HG03521 (cell line): ENCODE data around the gene TRAF3IP1.
"Not testable (repeated sequence)": the region's sequence is repeated elsewhere in the genome, so short reads cannot be mapped to it uniquely, and the experiment has no call there.

ENCODE experiments used
- ATAC-seq: cut with Tn5 transposase; IDR thresholded peaks from one replicate; pipeline ENCODE4 v1.9.1; 2021; ENCODE audit warnings: mild to moderate bottlenecking, moderate library complexity; ENCODE audit not compliant: unreplicated experiment

TRAF3IP1 gene

GRCh38 chr2:238442257-238442656, 121.9 kb downstream of the TRAF3IP1 start:
- not testable (repeated sequence) for ATAC-seq

- no peak for ATAC-seq
Measured at GRCh38 chr2:238444242-238444641, 123.9 kb downstream of the TRAF3IP1 start.

DNA sequence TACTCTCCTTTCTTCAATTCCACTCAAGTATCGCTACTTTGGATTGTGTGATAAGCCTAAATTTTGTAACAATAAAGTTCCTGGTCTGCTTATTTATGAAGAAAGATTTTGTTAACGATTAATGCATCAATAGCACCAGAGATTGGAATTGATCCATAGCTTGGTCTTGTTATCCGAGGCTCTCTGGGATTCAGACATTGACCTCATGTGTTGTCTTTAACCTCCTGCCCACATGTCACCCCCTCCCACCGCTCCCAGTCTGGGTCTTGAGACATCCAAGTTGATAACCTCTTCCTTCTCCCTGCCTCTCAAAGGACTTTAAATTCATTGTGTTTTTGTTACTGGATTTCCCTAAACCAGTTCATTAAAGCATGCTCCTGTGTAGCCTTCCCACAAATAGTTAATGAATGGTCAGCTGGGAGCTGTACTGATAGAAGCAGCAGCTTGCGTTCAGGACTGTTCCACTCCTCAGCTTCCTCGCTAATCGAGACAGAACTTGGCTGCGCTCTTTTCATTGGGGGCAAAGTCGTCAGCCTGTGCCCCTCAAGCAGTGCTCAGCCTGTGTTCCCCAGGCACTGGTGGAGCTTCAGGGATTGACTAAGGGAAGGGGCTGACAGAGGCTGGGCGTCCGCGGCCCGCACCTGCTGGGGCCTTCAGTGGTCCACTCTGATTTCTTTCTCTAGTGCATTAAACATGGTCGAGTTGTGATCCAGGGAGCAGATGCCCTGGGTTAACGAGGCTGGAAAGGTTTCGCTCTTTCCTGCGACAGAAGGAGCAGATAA, 125.3 kb downstream of the TRAF3IP1 start:
- ATAC-seq: no peak

GRCh38 chr2:238446371-238446770, 126.1 kb downstream of the TRAF3IP1 start:
- no peak for ATAC-seq

- no peak for ATAC-seq
Measured at GRCh38 chr2:238448031-238448955, 128.0 kb downstream of the TRAF3IP1 start.

DNA sequence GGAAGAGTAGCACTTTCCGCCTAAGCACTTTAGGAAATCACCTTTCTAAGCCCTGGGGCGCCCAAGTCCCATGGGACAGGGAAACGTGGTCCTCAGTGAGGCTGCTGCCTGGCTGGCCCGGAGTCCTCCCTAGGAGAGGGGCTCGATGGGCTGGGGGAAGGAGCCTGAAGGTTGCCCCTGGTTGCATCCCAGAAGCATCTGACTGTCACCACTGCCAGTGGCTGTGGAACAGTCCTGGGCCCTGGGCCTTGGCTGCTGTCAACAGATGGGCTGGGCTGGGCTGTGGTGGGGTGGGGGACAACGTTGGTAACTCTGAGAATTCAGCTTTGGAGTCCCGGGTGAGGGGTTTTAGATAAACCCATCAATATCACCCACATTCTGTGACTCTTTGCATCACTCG, 128.9 kb downstream of the TRAF3IP1 start:
- no peak for ATAC-seq

DNA sequence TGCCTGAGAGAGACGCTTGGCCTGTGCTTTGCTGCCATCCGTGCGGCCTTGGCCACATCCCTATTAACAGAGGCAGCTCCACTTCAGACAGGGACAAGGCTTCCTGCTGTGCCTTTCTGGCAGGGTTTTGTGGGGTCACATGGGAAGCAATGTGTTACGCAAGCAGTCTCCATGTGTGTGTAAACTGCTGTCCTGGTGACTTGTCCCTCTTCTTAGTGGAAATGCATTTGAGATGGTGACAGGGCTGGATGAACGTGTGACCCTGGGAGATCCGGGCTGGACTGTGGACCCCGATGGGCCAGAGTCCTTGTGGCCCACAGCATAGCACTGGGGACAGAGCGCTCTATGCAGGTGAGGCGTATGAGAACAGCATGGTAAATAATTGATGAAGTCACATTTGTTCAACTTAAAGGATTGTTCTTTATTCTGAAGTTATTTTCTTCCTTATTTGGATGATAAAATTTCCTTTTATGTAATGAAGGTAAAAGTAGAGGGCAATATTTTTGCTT, 129.6 kb downstream of the TRAF3IP1 start:
- no peak for ATAC-seq

DNA sequence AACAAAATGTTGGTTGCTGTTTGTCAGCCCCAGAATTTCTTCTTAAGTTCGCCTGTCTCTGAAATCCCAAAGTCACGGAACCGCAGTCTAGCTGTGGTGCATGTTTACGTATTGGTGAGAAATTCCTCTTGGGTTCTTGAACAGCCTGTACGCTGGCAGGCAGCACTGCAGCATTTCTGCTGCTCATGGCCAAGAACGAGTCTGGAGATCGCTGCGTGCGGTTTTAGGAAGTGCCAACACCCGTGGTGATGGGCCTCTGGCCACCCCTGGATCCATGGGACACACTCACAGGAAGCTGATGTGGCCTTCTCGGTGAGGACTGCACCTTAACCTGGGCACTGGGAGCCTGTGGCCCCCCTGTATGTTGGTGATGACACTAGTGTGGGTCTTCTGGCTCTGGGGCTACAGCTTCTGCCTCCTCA, 130.1 kb downstream of the TRAF3IP1 start:
- ATAC-seq: no peak
